Hematopoietic multipotent progenitor cell (in vitro differentiated cells): ENCODE measurements around the gene CCSER2. TPM values are rescaled to one million over a fixed set of nuclear protein-coding genes. Genes with fewer than 3 reads are reported as not detected.
A peak's percentile ranks its signal among the peaks of the same experiment; 100 is the strongest.
"Not testable (repeated sequence)": the region's sequence is repeated elsewhere in the genome, so short reads cannot be mapped to it uniquely, and the experiment has no call there.

Source experiments
- DNase-seq, 3 donors: peaks; one replicate each; pipeline ENCODE4 v3.0.0-alpha.2; 2011 to 2015; ENCODE audit warnings: low read depth in 2 of 3, low spot score in 2 of 3
- total RNA-seq: library from RNA; depleted of rRNA; stranded (reverse); fragments of >200 nt; gene quantifications from one replicate; pipeline ENCODE4 v1.2.3, GENCODE V29; 2012

The CCSER2 gene
- total RNA-seq, 1 donor: 5.4 TPM

DNA sequence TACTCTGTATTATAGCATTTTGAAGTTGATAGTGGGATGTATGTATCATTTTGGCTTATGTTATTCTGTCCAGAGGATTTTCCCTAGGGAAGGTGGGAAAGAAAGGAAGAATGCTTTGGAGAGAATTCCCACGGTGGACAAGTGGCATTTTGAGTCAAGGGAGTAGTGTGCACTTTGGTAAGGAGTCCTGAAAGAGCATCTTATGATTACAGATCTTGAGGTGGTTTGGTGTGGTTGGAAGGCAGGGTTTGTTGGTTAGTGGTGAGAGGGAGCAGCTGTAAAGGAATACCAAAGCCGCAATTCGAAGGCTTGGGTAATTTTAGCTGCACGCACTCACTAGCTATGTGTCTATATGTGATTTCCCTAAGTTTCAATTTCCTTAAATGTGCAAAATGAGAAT lies 16.1 kb downstream of the CCSER2 start:
- DNase-seq: no peak

DNA sequence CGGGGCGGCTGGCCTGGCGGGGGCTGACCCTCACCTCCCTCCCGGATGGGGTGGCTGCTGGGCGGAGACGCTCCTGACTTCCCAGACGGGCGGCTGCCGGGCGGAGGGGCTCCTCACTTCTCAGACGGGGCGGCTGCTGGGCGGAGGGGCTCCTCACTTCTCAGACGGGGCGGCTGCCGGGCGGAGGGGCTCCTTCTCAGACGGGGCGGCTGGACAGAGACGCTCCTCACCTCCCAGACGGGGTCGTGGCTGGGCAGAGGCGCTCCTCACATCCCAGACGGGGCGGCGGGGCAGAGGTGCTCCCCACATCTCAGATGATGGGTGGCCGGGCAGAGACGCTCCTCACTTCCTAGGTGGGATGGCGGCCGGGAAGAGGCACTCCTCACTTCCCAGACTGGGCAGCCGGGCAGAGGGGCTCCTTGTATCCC lies 19.2 kb downstream of the CCSER2 start:
- not testable (repeated sequence) for DNase-seq

- no peak for DNase-seq
These were observed 20.1 kb downstream of the CCSER2 start for GRCh38 chr10:84348447-84348846.

- no peak for DNase-seq
These were observed 20.5 kb downstream of the CCSER2 start for GRCh38 chr10:84348860-84349259.

DNA sequence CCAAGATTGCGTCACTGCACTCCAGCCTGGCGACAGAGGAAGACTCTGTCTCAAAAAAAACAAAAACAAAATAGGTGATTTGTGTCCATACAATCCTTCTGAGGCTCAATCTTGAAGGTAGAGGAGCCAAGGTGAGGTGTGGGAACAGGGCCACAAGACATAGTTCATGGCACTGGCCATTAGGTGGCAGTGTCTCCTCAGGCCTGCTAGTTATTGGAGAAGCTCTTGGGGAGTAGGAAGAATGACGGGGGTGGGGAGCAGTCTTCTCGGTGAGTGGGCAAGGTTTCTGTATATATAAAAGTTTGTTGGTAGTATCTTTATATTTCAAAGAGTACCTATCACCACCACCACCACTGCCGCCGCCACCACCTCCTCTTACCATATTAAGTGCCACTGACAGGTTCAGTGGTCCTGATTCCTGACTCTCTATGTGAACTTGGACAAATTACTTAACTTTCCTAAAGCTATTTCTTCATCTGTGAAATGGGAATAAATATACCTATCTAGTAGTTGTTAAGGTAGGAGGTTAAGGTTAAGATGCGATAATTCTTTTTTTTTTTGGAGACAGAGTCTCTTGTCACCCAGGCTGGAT lies 24.0 kb downstream of the CCSER2 start:
- DNase-seq: peak in 2 of 3 donors; percentile 63 to 78

GRCh38 chr10:84353052-84353803 lies 24.8 kb downstream of the CCSER2 start:
- no peak for DNase-seq

DNA sequence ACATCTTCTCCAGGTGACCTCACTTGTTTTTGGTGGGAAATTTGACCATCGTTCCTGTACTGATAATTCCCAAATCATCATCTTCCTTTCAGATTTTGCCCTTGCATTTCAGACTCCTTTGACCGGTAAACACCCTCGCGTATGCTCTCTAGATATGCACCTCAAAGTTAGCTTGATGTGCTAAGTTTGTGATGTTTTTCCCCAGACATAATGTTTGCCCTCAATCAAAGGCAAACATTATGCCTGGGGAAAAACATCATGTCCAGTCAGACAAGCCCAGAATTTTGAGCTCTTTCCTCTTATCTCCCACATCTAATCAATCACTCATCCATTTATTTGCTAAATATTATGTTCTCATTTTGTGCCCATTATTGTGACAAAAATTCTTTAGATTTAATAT lies 26.2 kb downstream of the CCSER2 start:
- DNase-seq: no peak

DNA sequence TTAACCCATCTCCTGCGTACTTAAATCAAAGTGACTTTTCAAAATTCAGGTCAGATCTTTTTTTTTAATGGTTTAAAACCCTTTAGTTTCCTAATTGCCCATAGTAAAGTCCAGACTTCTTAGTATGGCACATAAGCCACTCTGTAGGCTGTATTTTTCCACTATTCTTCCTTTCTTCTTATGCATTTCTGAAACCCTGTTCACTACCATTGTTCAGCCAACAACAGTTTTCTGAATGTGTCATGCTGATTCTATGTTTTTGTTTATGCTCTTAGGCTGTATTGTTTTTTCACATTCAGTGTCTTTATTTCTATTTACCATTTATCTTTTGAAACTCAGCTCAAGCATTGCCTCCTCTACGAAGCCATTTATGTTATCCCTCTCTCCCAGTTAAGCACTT lies 26.7 kb downstream of the CCSER2 start:
- DNase-seq: no peak

DNA sequence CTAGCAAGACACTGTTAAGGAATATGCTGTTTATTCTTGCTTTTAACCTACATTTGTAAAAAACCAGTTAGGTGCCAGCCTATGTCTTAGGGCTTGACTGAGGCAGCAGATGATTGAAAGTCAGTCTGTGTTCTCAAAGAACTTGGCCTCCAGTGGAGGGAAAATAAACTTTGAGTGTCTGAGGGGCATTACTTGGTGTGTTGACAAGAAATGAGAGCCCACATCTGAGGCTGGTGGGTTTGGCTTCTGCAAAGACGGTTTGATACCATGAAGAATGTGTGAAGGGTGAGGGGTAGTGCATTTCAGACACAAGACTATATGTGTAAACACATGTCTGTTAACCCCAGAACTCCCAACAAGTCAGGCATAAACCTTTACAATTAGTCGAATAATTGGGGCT lies 28.5 kb downstream of the CCSER2 start:
- DNase-seq: no peak

DNA sequence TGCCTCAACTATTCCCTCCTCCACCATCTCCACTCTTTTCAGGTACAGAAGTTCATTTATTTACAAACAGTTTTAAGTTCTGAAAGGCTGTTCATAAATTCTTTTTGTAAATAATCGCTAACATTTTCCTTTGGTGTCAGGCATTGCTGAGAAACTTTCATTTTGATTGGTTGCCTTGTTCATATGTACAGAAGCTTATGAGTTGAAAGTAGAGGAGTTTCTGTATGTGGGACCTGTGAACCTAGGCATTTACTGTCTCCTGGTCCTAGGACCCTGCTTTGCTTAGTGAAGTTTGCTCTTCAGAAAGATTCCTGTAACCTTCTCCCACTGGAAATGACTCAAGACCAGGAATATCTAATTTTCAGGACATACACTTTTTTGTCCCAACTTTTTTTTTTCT lies 30.4 kb downstream of the CCSER2 start:
- no peak for DNase-seq

DNA sequence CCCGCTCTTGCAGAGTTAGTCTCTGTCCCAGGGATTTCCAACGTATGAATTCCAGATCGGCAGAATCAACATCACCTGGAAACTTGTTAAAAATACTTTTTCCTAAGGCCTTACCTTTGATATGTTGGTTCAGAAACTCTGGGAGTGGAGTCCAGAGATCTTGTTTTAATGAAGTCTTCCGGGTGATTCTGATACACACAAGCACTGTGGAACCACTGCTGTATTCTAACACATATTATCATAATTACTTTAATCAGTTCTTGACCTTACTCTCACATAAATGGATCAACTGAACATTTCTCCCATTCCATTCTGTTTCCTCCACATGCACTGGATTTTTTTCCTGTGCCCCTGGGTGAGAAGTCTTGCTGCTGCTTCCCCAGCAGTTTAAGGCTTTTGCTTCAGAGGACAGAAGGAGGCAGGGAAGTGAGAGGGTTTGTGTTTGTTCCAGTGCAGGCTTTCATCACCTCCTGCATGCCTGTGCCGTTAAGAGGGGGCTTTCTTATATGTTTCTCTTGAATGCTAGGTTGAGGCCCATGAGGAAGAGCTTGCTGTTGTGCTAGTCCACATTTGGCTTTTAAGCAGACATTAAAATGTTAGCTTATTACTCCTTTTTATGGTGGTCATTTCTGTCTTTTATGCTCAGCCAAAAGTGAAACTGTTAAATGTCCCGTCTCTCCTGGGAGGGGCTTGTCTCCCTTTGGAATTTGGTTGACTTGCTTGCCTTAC lies 32.4 kb downstream of the CCSER2 start:
- DNase-seq: no peak

- DNase-seq: no peak
These were observed 37.0 kb downstream of the CCSER2 start for GRCh38 chr10:84365335-84365881.

GRCh38 chr10:84366041-84366440 lies 37.7 kb downstream of the CCSER2 start:
- no peak for DNase-seq

DNA sequence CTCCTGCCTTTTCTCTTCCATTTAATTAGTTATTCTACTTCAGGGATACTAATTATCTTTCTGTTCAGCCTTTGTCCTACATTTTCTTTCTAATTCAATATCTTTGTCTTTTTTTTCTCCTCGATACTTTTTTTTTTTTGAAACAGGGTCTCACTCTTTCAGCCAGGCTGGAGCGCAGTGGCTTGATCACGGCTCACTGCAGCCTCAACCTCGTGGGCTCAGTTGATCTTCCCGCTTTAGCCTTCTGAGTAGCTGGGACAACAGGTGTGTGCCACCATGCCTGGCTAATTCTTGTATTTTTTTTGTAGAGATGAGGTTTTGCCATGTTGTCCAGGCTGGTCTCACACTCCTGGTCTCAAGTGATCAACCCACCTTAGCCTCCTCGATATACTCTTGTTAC lies 38.9 kb downstream of the CCSER2 start:
- DNase-seq: no peak

DNA sequence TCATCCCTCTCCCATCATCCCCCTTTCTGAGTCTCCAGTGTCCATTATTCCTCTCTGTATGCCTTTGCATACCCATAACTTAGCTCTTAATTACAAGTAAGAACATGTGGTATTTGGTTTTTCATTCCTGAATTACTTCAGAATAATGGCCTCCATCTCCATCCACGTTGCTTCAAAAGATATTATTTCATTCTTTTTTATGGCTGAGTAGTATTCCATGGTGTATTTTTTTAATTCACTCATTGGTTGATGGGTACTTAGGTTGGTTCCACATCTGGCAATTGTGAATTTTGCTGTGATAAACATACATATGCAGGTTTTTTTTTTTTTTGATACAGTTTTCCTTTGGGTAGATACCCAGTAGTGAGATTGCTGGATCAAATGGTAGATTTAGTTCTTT lies 40.4 kb downstream of the CCSER2 start:
- DNase-seq: no peak

- DNase-seq: no peak
These were observed 41.9 kb downstream of the CCSER2 start for GRCh38 chr10:84370283-84370682.

DNA sequence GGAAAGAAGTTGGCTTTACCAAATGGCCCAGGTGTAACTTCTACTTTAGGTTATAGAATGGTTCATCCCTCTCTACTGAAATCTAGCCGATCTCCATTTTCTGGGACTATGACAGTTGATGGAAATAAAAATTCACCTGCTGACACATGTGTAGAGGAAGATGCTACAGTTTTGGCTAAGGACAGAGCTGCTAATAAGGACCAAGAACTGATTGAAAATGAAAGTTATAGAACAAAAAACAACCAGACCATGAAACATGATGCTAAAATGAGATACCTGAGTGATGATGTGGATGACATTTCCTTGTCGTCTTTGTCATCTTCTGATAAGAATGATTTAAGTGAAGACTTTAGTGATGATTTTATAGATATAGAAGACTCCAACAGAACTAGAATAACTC lies 43.6 kb downstream of the CCSER2 start:
- DNase-seq: no peak

DNA sequence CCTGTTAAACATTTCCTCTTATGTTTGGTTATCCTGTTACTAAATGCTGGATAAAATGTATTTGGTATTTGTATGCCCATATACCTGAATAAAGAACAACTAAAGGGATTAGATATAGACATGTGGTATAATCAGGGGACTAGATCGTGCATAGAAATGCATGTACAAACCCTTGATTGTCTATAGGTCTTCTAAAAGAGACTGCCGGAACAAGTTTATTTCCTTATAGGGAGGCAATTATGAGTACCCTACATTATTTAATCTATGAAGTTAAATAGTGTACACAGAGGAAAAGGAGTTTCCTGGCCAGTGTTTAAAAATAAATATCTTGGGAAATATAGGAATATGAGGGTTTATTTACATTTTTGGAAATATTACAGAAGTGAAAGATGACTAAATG lies 44.6 kb downstream of the CCSER2 start:
- DNase-seq: no peak

DNA sequence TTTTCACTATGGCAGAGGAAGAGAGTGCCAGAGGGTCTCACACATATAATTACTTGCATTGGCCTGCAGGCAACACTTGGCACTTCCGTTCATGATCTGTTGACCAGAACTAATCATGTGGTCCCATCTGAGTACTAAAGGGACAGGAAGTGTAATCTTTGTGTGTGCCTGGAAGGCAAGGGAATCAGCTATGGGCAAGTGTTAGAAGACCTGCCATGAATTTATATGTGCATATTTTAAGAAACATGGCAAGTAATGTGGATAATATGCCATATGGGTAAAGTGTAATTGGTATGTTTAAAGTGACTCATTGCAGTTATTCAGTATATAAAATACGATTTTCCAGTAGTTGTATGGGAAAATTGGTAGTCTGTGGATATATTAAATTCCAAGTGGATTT lies 46.1 kb downstream of the CCSER2 start:
- DNase-seq: no peak

DNA sequence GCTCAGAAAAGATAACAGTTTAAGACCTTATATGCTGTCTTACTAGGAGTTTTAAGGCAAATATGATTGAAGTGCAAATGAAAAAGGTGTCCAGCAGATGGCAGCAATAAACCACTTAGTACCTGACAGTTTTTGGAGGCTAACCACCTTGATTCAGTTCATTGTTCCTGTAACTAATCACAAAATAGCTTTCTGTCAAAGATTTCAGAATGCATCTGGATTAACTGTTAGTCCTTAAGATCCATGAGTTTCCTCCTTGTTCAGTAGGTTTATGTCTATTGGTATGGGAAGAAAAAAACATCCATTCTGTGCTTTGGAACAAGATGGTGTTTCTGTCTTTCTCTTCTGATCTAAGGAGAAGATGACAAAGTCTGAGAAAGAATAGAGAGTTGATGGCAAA lies 46.6 kb downstream of the CCSER2 start:
- peak; percentile 30 to 76 (median 53) for DNase-seq

GRCh38 chr10:84375881-84376280 lies 47.5 kb downstream of the CCSER2 start:
- no peak for DNase-seq

GRCh38 chr10:84388148-84388547 lies 59.8 kb downstream of the CCSER2 start:
- DNase-seq: no peak
